Brain microvascular endothelial cell (primary cell): ENCODE data around the gene VN1R2.
"Not testable (repeated sequence)": the region's sequence is repeated elsewhere in the genome, so short reads cannot be mapped to it uniquely, and the experiment has no call there.

ENCODE experiments used
- DNase-seq: peaks from one replicate; pipeline ENCODE4 v3.0.0-alpha.2; 2020
- H3K27ac ChIP-seq: fragments of 250-450 bp; sonication (Bioruptor Pico); 2 replicates; pipeline ENCODE4 v1.5.1; 2020; ENCODE audit warnings: mild to moderate bottlenecking, moderate library complexity
- H3K27me3 ChIP-seq: fragments of 250-450 bp; sonication (Bioruptor Pico); replicated peaks from 2 replicates; pipeline ENCODE4 v1.5.1; 2020; ENCODE audit warnings: mild to moderate bottlenecking
- H3K36me3 ChIP-seq: fragments of 250-450 bp; sonication (Bioruptor Pico); replicated peaks from 2 replicates; pipeline ENCODE4 v1.5.1; 2020; ENCODE audit warnings: mild to moderate bottlenecking
- H3K4me3 ChIP-seq: 2 replicates; pipeline ENCODE4 v1.5.1; 2011; ENCODE audit warnings: low read depth, mild to moderate bottlenecking, control low read depth, low read length, moderate library complexity
- in situ Hi-C: cut with HindIII; loops from 2 replicates; pipeline ENCODE4 v1.10.0; 2017; ENCODE audit warnings: low sequenced_read_pairs, low pct_ligation_motif_present
- TF ChIP-seq, protein P1 (sequence below): IDR thresholded peaks from 2 replicates; pipeline ENCODE4 v1.5.1; 2011; ENCODE audit warnings: low read depth, mild to moderate bottlenecking, moderate library complexity, low read length, control low read depth, inconsistent platforms; ENCODE audit errors: missing control alignments

Gene VN1R2

DNA sequence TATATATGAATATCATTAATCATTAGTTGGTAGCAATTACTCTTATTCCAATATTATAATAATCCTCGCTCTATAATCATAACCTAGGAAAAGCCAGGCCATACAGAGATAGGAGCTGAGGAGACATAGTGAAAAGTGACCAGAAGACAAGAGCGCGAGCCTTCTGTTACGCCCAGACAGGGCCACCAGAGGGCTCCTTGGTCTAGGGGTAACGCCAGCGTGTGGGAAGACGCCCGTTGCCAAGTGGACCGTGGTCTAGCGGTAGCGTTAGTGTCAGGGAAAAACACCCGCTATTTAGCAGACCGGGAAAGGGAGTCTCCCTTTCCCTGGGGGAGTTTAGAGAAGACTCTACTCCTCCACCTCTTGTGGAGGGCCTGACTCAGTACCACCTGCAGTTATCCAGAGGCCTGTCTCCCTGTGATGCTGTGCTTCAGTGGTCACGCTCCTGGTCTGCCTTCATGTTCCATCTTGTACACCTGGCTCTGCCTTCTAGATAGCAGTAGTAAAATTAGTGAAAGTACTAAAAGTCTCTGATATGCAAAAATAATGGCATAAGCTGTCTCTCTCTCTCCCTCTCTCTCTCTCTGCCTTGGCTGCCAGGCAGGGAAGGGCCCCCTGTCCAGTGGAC is at the start of gene VN1R2:
Gene VN1R2, plus strand, starts transcription at position 578 of the 628 bp plus-strand sequence. CDS start 84 bp downstream, outside the sequence.
- H3K27ac ChIP-seq, H3K4me3 ChIP-seq, in situ Hi-C loops, DNase-seq, H3K27me3 ChIP-seq, H3K36me3 ChIP-seq: not testable (repeated sequence)
- TF ChIP-seq, protein P1, sequence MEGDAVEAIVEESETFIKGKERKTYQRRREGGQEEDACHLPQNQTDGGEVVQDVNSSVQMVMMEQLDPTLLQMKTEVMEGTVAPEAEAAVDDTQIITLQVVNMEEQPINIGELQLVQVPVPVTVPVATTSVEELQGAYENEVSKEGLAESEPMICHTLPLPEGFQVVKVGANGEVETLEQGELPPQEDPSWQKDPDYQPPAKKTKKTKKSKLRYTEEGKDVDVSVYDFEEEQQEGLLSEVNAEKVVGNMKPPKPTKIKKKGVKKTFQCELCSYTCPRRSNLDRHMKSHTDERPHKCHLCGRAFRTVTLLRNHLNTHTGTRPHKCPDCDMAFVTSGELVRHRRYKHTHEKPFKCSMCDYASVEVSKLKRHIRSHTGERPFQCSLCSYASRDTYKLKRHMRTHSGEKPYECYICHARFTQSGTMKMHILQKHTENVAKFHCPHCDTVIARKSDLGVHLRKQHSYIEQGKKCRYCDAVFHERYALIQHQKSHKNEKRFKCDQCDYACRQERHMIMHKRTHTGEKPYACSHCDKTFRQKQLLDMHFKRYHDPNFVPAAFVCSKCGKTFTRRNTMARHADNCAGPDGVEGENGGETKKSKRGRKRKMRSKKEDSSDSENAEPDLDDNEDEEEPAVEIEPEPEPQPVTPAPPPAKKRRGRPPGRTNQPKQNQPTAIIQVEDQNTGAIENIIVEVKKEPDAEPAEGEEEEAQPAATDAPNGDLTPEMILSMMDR = peak; percentile 14

DNA sequence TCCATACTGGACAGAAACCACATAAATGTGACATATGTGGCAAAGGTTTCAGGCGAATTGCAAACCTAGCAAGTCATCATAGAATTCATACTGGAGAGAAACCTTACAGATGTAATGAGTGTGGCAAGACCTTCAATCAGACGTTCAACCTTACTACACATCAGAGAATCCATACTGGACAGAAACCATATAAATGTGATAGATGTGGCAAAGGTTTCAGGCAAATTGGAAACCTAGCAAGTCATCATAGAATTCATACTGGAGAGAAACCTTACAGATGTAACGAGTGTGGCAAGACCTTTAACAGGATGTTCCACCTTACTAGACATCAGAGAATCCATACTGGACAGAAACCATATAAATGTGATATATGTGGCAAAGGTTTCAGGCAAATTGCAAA is 46.5 kb upstream of the VN1R2 start:
- in situ Hi-C loops, H3K4me3 ChIP-seq, H3K27me3 ChIP-seq, DNase-seq, H3K27ac ChIP-seq: not testable (repeated sequence)
- H3K36me3 ChIP-seq = peaks cover 19% of the 10 kb centered on the region

DNA sequence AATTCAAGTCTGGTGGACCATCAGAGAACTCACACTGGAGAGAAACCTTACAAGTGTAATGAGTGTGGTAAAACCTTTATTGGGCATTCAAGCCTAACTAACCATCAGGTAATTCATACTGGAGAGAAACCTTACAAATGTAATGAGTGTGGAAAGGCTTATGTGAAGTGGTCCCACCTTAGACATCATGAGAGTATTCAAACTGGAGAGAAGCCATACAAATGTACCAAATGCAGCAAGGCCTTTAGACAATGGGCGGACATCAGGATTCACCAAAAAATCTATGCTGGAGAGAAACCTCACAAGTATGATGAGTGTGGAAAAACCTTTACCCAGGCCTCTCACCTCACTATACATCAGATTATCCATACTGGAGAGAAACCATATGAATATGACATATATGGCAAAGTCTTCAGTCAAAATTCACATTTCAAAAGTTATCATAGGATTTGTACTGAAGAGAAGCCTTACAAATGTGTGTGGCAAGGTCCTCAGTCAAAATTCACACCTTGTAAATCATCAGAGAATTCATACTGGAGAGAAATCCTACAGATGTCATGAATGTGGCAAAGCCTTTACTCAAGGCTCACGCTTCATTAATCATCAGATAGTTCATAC is 45.3 kb upstream of the VN1R2 start:
- no peak for DNase-seq
- no peak overlapping the region for H3K27ac ChIP-seq
- peaks cover 19% of the 10 kb centered on the region for H3K36me3 ChIP-seq
- in situ Hi-C loops = no loop called here
- H3K4me3 ChIP-seq = no peak overlapping the region
- H3K27me3 ChIP-seq = no peaks in the 10 kb centered on the region
- TF ChIP-seq, protein P1 = no peak

GRCh38 chr19:53222716-53223115 is 35.4 kb upstream of the VN1R2 start:
- in situ Hi-C loops, H3K4me3 ChIP-seq, DNase-seq, H3K36me3 ChIP-seq, H3K27ac ChIP-seq, H3K27me3 ChIP-seq: not testable (repeated sequence)

DNA sequence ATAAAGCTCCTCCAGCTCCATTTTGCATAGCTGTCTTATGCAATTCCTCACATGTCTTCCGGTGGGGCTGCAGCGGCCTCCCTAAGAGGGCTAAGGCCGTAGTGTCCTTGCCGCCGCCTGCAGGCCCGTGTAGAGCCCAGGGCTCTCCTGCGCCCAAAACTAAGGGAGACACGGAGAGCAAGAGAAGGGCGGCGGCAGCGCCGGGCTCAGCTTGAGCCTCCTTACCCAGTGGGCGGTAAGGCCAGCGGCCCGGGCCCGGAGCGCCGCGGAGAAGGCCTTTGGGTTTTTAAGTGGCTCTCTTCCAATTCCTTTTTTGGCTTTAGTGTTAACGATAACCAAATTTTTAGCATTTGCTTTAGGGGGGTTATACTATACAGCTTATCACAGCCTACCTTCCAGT is 33.5 kb upstream of the VN1R2 start:
- no peak overlapping the region for H3K4me3 ChIP-seq
- TF ChIP-seq, protein P1 = no peak
- no peak overlapping the region for H3K27ac ChIP-seq

DNA sequence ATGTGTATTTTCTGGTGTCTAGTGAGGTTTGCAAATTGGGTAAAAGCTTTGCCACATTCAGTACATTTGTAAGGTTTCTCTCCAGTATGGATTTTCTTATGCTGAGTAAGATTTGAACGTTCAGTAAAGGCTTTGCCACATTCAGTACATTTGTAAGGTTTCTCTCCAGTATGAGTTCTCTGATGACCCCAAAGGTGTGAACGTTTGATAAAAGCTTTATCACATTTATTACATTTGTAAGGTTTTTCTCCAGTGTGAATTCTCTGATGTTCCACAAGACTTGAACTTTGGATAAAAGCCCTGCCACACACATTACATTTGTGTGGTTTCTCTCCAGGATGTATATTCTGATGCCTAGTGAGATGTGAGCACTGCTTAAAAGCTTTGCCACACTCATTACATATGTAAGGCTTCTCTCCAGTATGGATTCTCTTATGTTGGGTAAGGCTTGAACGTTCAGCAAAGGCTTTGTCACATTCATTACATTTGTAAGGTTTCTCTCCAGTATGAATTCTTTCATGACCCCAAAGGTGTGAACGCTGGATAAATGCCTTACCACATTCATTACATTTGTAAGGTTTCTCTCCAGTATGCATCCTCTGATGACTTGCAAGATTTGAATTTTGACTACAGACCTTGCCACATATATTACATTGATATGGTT is 20.8 kb upstream of the VN1R2 start:
- Histone ChIP-seq H3K27me3 (no peaks in the 10 kb centered on the region), H3K27ac (no peak overlapping the region), H3K4me3 (no peak overlapping the region), H3K36me3 (peaks cover 14% of the 10 kb centered on the region)
- no peak for DNase-seq
- in situ Hi-C loops = no loop called here
- TF ChIP-seq, protein P1 = no peak

More for the DNA sequence above, 33.5 kb upstream of the VN1R2 start:
- DNase-seq = no peak
- in situ Hi-C loops = no loop called here
- Histone ChIP-seq H3K27me3 (no peaks in the 10 kb centered on the region), H3K36me3 (no peaks in the 10 kb centered on the region)
